EL (cell line): ENCODE results near the gene TM2D1.
"Not testable (repeated sequence)": the region's sequence is repeated elsewhere in the genome, so short reads cannot be mapped to it uniquely, and the experiment has no call there.

Experiments
- DNase-seq: peaks from one replicate; pipeline ENCODE4 v3.0.0-alpha.2; 2016

The TM2D1 gene

GRCh38 chr1:61724813-61725694, at the start of gene TM2D1:
TM2D1 (minus strand) TSS chr1:61725141; CDS start chr1:61725120, 21 bp downstream.
- DNase-seq = peak; percentile 90

GRCh38 chr1:61770131-61770530, 45.2 kb upstream of the TM2D1 start:
- no peak for DNase-seq

- DNase-seq = peak; percentile 6
Measured at GRCh38 chr1:61757950-61758349, 33.0 kb upstream of the TM2D1 start.

GRCh38 chr1:61756773-61757172, 31.8 kb upstream of the TM2D1 start:
- no peak for DNase-seq

GRCh38 chr1:61754545-61754944, 29.6 kb upstream of the TM2D1 start:
- no peak for DNase-seq

GRCh38 chr1:61753998-61754508, 29.1 kb upstream of the TM2D1 start:
- no peak for DNase-seq

- DNase-seq = no peak
Measured at GRCh38 chr1:61752921-61753389, 28.0 kb upstream of the TM2D1 start.

GRCh38 chr1:61749574-61749973, 24.6 kb upstream of the TM2D1 start:
- DNase-seq = no peak

GRCh38 chr1:61748566-61748965, 23.6 kb upstream of the TM2D1 start:
- no peak for DNase-seq

- no peak for DNase-seq
Measured at GRCh38 chr1:61746813-61747212, 21.9 kb upstream of the TM2D1 start.

- DNase-seq = peak; percentile 34
Measured at GRCh38 chr1:61743716-61744580, 19.0 kb upstream of the TM2D1 start.

- no peak for DNase-seq
Measured at GRCh38 chr1:61743431-61743705, 18.4 kb upstream of the TM2D1 start.

- DNase-seq = peak; percentile 64
Measured at GRCh38 chr1:61742620-61743430, 17.9 kb upstream of the TM2D1 start.

GRCh38 chr1:61741711-61742619, 17.0 kb upstream of the TM2D1 start, which contains the start of gene PATJ:
PATJ (plus strand) TSS chr1:61742480; CDS start chr1:61762893, 20,413 bp downstream.
- peak; percentile 28 for DNase-seq

GRCh38 chr1:61740751-61741700, 16.1 kb upstream of the TM2D1 start:
- no peak for DNase-seq

- DNase-seq = no peak
Measured at GRCh38 chr1:61732726-61733125, 7.8 kb upstream of the TM2D1 start.

- DNase-seq = not testable (repeated sequence)
Measured at GRCh38 chr1:61730679-61731078, 5.7 kb upstream of the TM2D1 start.

- DNase-seq = no peak
Measured at GRCh38 chr1:61727544-61727943, 2.6 kb upstream of the TM2D1 start.

- DNase-seq = peak; percentile 15
Measured at GRCh38 chr1:61724506-61724812, 482 bp downstream of the TM2D1 start.

- not testable (repeated sequence) for DNase-seq
Measured at GRCh38 chr1:61718996-61719663, 5.8 kb downstream of the TM2D1 start.
